Stomach smooth muscle (tissue), 2 donors: ENCODE results near the gene C5AR2.
"Not testable (repeated sequence)": the region's sequence is repeated elsewhere in the genome, so short reads cannot be mapped to it uniquely, and the experiment has no call there.

ENCODE experiments used
- H3K27ac ChIP-seq: one replicate; pipeline ENCODE4 v1.7.0; 2013; ENCODE audit warnings: mild to moderate bottlenecking, low read length, inconsistent platforms
- H3K27me3 ChIP-seq, 2 donors: one replicate each; pipeline ENCODE4 v1.7.0; 2013; ENCODE audit warnings: low read length in 2 of 2; ENCODE audit not compliant: insufficient read depth in 2 of 2, control insufficient read depth in 1 of 2
- H3K36me3 ChIP-seq, 2 donors: one replicate each; pipeline ENCODE4 v1.7.0; 2013; ENCODE audit warnings: low read length in 2 of 2; ENCODE audit not compliant: control insufficient read depth in 2 of 2, insufficient read depth in 2 of 2
- H3K4me1 ChIP-seq: one replicate; pipeline ENCODE4 v1.7.0; 2013; ENCODE audit warnings: low read length; ENCODE audit not compliant: control insufficient read depth, insufficient read depth
- H3K4me3 ChIP-seq, 2 donors: one replicate each; pipeline ENCODE4 v1.7.0; 2013; ENCODE audit warnings: low read length in 2 of 2
- H3K9ac ChIP-seq, 2 donors: one replicate each; pipeline ENCODE4 v1.7.0; 2013; ENCODE audit warnings: low read length in 2 of 2, mild to moderate bottlenecking in 1 of 2
- H3K9me3 ChIP-seq, 2 donors: one replicate each; pipeline ENCODE4 v1.7.0; 2013; ENCODE audit warnings: low read length in 2 of 2; ENCODE audit not compliant: control insufficient read depth in 2 of 2
- donor health status: healthy.
- donor health status: Pancreatic carcinoma.

C5AR2 gene

DNA sequence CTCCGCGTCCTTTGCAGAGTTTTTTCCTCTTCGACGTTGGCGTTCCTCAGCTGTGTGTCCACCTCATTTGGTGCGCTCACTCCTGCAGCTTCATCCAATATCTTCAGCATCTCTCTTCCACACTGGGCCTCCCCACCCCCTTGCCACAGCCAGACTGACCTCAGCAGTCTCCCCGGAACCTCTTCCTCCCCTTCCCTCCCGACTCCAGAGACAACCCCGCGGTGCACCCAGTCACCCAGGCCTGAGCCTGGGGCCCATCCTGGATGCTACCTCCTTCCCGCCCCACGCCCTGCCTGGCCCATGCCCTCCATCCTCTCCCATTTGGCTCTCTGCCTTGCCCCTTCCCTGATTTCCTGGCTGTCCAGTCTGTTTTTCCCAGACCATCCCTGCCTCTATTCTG lies 8.1 kb upstream of the C5AR2 start:
- H3K27me3 ChIP-seq, result peaks cover 0 to 13% of the 10 kb centered on the region in 2 donors
- H3K4me3 ChIP-seq, result no peak overlapping the region
- H3K9me3 ChIP-seq, result no peaks in the 10 kb centered on the region
- no peaks in the 10 kb centered on the region for H3K4me1 ChIP-seq
- no peak overlapping the region for H3K27ac ChIP-seq
- H3K9ac ChIP-seq, result no peak overlapping the region
- H3K36me3 ChIP-seq, result no peaks in the 10 kb centered on the region

DNA sequence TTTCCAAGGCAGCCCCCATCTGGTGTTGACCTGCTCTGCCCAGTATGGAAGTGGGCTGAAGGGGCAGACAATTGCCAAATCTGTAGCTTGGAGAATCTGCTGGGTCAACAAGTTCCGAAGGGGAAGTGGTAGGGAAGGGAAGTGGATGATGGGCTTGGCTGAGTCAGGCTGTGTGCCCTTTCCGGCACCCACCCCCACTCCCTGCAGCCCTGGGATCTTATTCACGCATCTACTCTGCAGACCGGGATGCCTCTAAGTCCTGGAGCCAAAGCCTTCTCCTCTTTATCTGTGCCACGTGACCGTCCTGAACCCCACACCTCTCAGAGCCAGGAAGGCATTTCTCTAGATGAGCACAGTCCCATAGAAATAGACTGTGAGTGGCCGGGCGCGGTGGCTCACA lies 7.5 kb upstream of the C5AR2 start:
- Histone ChIP-seq H3K9ac (no peak overlapping the region), H3K4me1 (no peaks in the 10 kb centered on the region), H3K4me3 (no peak overlapping the region), H3K27ac (no peak overlapping the region), H3K36me3 (no peaks in the 10 kb centered on the region), H3K9me3 (no peaks in the 10 kb centered on the region), H3K27me3 (peaks cover 0 to 11% of the 10 kb centered on the region in 2 donors)

DNA sequence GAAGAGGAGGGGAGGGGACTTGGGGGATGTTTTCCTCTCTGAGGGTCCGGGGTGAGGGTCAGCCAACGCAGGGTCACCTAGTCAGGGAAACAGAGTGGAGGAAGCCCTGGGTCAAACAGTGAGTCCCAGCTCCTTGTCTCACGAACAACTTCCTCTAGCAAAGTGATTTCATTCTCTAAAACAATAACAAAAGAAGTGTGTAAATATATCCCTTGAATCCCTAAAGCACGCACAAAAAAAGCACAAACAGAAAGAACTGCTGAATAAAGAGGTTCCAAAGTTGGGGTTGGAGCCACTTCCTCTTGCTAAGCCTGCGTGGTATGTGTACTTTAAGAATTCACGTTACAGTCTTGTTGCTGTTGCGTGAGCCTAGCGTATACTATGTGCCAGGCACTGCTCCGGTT lies 1.5 kb upstream of the C5AR2 start:
- Histone ChIP-seq H3K27ac (no peak overlapping the region), H3K4me3 (no peak overlapping the region), H3K27me3 (peaks cover 3 to 4% of the 10 kb centered on the region in 2 donors), H3K9ac (no peak overlapping the region), H3K4me1 (no peaks in the 10 kb centered on the region), H3K36me3 (no peaks in the 10 kb centered on the region), H3K9me3 (no peaks in the 10 kb centered on the region)

DNA sequence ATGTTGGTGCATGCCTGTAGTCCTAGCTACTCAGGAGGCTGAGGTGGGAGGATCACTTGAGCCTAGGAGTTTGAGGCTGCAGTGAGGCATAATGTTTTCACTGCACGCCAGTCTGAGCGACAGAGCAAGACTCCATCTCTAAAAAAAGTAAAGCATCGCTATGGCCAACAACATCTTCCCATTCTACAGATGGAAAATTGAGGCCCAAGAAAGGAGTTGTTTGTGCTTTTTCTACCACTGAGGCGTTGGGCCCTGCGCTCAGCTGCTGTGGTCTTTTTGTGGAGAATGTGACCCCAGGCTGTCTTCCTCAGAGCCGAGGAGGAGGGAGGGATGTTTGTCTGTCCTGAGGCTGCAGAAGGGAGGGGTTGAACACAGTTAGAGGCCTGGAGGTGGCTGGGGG lies 485 bp upstream of the C5AR2 start:
- Histone ChIP-seq H3K4me1 (no peaks in the 10 kb centered on the region), H3K4me3 (no peak overlapping the region), H3K9ac (no peak overlapping the region), H3K36me3 (no peaks in the 10 kb centered on the region), H3K27me3 (peaks cover 3 to 4% of the 10 kb centered on the region in 2 donors), H3K27ac (no peak overlapping the region), H3K9me3 (no peaks in the 10 kb centered on the region)

DNA sequence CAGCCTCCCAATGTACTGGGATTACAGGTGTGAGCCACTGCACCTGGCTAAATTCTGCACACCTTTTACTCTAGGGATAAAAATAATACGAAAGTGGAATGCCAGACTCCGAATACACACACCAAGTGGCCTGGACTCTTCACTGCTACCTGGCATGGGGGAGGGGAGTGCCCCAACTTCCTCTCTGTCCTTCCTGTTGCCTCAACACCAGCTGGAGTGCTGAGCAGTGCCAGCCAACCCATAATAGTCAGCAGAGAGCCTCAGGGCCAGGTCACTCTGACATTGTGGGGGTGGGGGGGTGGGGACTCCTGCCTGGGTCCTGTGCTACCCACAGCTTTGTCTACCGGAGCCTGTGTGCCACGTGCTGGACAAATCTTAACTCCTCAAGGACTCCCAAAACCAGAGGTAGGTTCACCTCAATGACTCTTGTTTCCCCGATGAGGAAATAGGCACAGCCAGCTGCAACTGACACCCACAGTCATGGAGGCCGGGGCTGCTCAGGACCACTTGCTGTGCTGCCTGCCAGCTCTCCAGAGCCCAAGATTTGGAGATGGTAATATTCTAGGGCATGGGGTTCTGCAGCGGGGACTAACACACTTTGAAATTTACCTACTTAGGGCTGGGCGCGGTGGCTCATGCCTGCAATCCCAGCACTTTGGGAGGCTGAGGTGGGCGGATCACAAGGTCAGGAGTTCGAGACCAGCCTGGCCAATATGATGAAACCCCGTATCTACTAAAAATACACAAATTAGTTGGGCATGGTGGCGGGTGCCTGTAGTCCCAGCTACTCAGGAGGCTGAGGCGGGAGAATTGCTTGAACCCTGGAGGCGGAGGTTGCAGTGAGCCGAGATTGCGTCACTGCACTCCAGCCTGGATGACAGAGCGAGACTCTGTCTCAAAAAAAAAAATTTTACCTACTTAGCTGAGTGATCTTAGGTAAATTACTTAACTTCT lies 5.1 kb downstream of the C5AR2 start:
- not testable (repeated sequence) for H3K9ac ChIP-seq, H3K4me3 ChIP-seq, H3K4me1 ChIP-seq, H3K27ac ChIP-seq, H3K36me3 ChIP-seq, H3K27me3 ChIP-seq, H3K9me3 ChIP-seq

DNA sequence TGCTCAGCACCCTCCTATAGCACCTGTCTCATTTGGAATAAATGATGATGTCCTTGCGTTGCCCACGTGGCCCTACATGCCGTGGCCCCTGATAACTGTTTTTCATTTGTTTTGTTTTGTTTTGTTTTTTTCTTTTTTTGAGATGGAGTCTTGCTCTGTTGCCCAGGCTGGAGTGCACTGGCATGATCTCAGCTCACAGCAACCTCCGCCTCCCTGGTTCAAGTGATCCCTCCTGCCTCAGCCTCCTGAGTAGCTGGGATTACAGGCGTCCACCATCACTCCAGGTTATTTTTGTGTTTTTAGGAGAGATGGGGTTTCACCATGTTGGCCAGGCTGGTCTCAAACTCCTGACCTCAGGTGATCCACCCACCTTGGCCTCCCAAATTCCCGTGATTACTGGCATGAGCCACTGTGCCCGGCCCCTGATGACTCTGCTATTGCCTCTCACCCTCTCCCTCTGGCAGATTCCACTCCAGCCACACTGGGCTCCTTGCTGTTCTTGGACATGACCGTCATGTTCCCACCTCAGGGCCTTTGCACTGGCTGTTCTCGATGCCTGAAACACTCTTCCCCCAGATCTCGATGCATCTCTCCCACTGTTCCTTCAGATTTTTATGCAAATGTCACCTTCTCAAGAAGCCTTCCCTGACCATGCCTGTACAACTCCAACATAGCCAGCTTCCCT lies 7.4 kb downstream of the C5AR2 start:
- no peak overlapping the region for H3K9ac ChIP-seq
- H3K27me3 ChIP-seq, result no peaks in the 10 kb centered on the region
- no peak overlapping the region for H3K27ac ChIP-seq
- H3K4me3 ChIP-seq, result no peak overlapping the region
- H3K9me3 ChIP-seq, result no peaks in the 10 kb centered on the region
- no peaks in the 10 kb centered on the region for H3K36me3 ChIP-seq
- no peaks in the 10 kb centered on the region for H3K4me1 ChIP-seq

DNA sequence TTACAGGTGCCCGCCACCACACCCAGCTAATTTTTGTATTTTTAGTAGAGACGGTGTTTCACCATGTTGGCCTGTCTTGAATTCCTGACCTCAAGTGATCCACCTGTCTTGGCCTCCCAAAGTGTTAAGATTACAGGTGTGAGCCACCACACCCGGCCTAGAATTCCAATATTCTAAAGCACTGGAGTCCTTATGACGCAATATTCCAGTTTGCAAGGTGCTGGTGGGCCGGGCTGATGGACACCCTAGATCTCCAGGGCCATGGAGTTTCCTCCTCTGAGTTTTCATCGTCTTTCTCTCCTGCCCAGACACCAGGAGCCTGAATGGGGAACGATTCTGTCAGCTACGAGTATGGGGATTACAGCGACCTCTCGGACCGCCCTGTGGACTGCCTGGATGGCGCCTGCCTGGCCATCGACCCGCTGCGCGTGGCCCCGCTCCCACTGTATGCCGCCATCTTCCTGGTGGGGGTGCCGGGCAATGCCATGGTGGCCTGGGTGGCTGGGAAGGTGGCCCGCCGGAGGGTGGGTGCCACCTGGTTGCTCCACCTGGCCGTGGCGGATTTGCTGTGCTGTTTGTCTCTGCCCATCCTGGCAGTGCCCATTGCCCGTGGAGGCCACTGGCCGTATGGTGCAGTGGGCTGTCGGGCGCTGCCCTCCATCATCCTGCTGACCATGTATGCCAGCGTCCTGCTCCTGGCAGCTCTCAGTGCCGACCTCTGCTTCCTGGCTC lies 8.7 kb downstream of the C5AR2 start:
- no peaks in the 10 kb centered on the region for H3K4me1 ChIP-seq

DNA sequence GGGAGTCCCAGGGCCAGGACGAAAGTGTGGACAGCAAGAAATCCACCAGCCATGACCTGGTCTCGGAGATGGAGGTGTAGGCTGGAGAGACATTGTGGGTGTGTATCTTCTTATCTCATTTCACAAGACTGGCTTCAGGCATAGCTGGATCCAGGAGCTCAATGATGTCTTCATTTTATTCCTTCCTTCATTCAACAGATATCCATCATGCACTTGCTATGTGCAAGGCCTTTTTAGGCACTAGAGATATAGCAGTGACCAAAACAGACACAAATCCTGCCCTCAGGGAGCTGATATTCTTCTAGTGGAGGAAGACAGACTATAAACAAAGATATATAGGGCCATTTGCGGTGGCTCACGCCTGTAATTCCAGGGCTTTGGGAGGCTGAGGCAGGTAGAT lies 9.8 kb downstream of the C5AR2 start:
- H3K4me3 ChIP-seq, result no peak overlapping the region
- no peaks in the 10 kb centered on the region for H3K27me3 ChIP-seq
- H3K9ac ChIP-seq, result no peak overlapping the region
- H3K4me1 ChIP-seq, result no peaks in the 10 kb centered on the region
- H3K36me3 ChIP-seq, result no peaks in the 10 kb centered on the region
- no peaks in the 10 kb centered on the region for H3K9me3 ChIP-seq
- no peak overlapping the region for H3K27ac ChIP-seq

More for the DNA sequence above, 8.7 kb downstream of the C5AR2 start:
- no peaks in the 10 kb centered on the region for H3K9me3 ChIP-seq
- H3K4me3 ChIP-seq, result no peak overlapping the region
- H3K27me3 ChIP-seq, result no peaks in the 10 kb centered on the region
- no peak overlapping the region for H3K27ac ChIP-seq
- H3K36me3 ChIP-seq, result no peaks in the 10 kb centered on the region
- no peak overlapping the region for H3K9ac ChIP-seq

DNA sequence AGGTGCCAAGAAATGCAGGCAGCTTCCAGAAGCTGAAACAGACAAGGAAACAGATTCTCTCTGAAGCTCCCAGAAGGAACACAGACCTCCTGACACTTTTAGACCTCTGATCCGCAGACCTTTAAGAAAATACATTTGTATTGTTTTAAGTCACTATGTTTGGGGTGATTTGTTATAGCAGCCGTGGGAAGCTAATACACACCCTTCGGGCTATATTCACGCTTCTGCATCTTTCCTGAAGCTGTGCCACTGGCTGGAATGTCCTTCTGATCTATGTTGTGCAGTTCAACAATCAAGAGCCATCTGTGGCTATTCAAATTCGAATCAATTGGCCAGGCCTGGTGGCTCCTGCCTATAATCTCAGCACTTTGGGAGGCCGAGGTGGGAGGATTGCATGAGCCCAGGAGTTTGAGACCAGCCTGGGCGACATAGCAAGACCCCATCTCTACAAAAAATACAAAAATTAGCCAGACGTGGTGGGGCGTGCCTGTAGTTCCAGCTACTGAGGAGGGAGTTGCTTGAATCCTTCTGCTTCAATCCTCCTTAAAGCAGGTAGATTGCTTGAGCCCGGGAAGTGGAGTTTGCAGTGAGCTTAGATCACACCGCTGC lies 11.3 kb downstream of the C5AR2 start:
- Histone ChIP-seq H3K27me3 (no peaks in the 10 kb centered on the region), H3K27ac (no peak overlapping the region), H3K4me3 (no peak overlapping the region), H3K4me1 (no peaks in the 10 kb centered on the region), H3K9ac (no peak overlapping the region), H3K36me3 (no peaks in the 10 kb centered on the region), H3K9me3 (no peaks in the 10 kb centered on the region)

DNA sequence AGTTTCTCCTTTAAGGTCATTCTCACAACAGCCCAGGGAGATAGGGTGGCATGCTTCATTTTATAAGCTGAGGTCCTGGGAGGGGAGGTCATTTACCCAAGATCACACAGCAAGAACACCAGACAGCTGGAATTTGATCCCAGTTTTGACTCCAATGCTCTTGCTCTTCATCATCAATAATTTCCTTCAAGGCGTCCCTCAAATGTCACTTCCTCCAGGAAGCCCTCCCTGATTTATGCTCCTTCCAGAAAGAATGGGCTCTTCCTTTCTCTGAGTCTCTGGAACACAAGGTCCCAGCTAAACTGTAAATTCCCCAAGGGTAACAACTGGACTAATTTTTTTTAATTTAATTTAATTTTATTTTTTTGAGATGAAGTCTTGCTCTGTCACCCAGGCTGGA lies 12.4 kb downstream of the C5AR2 start:
- no peaks in the 10 kb centered on the region for H3K36me3 ChIP-seq
- no peaks in the 10 kb centered on the region for H3K27me3 ChIP-seq
- H3K4me1 ChIP-seq, result peaks cover 3% of the 10 kb centered on the region
- H3K9ac ChIP-seq, result no peak overlapping the region
- no peaks in the 10 kb centered on the region for H3K9me3 ChIP-seq
- H3K27ac ChIP-seq, result no peak overlapping the region
- no peak overlapping the region for H3K4me3 ChIP-seq
